GM23248 (cell line): ENCODE results near the gene KHDC4. TPM values are rescaled to one million over a fixed set of nuclear protein-coding genes. Genes with fewer than 3 reads are reported as not detected.

Source experiments
- DNase-seq: peaks from one replicate; pipeline ENCODE4 v3.0.0-alpha.2; 2015
- H2AFZ ChIP-seq: fragments of 200-600 bp; sonication (generic); 2 replicates; pipeline ENCODE4 v1.6.1; 2016; ENCODE audit warnings: antibody characterized with exemption
- H3F3A ChIP-seq: fragments of 200-600 bp; sonication (generic); 2 replicates; pipeline ENCODE4 v1.6.1; 2016; ENCODE audit warnings: mild to moderate bottlenecking, antibody characterized with exemption, mixed run types; ENCODE audit not compliant: insufficient read depth
- H3K27ac ChIP-seq: fragments of 200-600 bp; sonication (generic); 2 replicates; pipeline ENCODE4 v1.5.1; 2016; ENCODE audit warnings: mild to moderate bottlenecking
- H3K27me3 ChIP-seq: fragments of 200-600 bp; sonication (generic); replicated peaks from 2 replicates; pipeline ENCODE4 v1.6.1; 2016; ENCODE audit warnings: mild to moderate bottlenecking; ENCODE audit not compliant: insufficient read depth
- H3K36me3 ChIP-seq: fragments of 200-600 bp; sonication (generic); 2 replicates; pipeline ENCODE4 v1.6.1; 2016; ENCODE audit warnings: low read depth, mild to moderate bottlenecking
- H3K4me1 ChIP-seq: fragments of 200-600 bp; sonication (generic); 2 replicates; pipeline ENCODE4 v1.6.1; 2016; ENCODE audit warnings: mild to moderate bottlenecking; ENCODE audit not compliant: insufficient read depth
- H3K4me2 ChIP-seq: fragments of 200-600 bp; sonication (generic); one replicate; pipeline ENCODE4 v1.6.1; 2016; ENCODE audit warnings: mild to moderate bottlenecking; ENCODE audit not compliant: unreplicated experiment
- H3K4me3 ChIP-seq: fragments of 200-600 bp; sonication (generic); 2 replicates; pipeline ENCODE4 v1.5.1; 2016; ENCODE audit warnings: mild to moderate bottlenecking
- H3K79me2 ChIP-seq: fragments of 200-600 bp; sonication (generic); 2 replicates; pipeline ENCODE4 v1.6.1; 2016; ENCODE audit warnings: mild to moderate bottlenecking; ENCODE audit not compliant: insufficient read depth
- H3K9ac ChIP-seq: fragments of 200-600 bp; sonication (generic); 2 replicates; pipeline ENCODE4 v1.6.1; 2016; ENCODE audit warnings: mild to moderate bottlenecking
- H3K9me2 ChIP-seq: fragments of 200-600 bp; sonication (generic); 2 replicates; pipeline ENCODE4 v1.6.1; 2016; ENCODE audit warnings: mixed run types, mild to moderate bottlenecking, moderate library complexity; ENCODE audit not compliant: insufficient read depth
- H3K9me3 ChIP-seq: fragments of 200-600 bp; sonication (generic); one replicate; pipeline ENCODE4 v1.6.1; 2017; ENCODE audit warnings: low read depth
- H4K20me1 ChIP-seq: fragments of 200-600 bp; sonication (generic); 2 replicates; pipeline ENCODE4 v1.6.0; 2016; ENCODE audit not compliant: insufficient read depth
- EZH2 ChIP-seq: fragments of 200-600 bp; sonication (generic); IDR thresholded peaks from 2 replicates; pipeline ENCODE4 v1.6.1; 2018; ENCODE audit warnings: antibody characterized with exemption, mild to moderate bottlenecking; ENCODE audit not compliant: insufficient read depth, poor library complexity, severe bottlenecking
- EZH2phosphoT487 ChIP-seq: fragments of 200-600 bp; sonication (generic); IDR thresholded peaks from 2 replicates; pipeline ENCODE4 v1.6.1; 2018; ENCODE audit warnings: antibody characterized with exemption, moderate library complexity, mild to moderate bottlenecking, low read depth; ENCODE audit not compliant: insufficient read depth
- WGBS, 2 experiments: methylation state at CpG; one replicate each; pipeline ENCODE4 v1.1.6; 2015 to 2017; ENCODE audit warnings: low lambda C conversion rate in 2 of 2, low coverage in 1 of 2; ENCODE audit errors: missing lambda C conversion rate in 2 of 2; 5-methylcytosine and 5-hydroxymethylcytosine counted together
- in situ Hi-C: fragments of 300-500 bp; cut with MboI; formaldehyde crosslinking; loops from 2 replicates; pipeline ENCODE4 v1.15.0; 2020
- polyA plus RNA-seq: library from polyadenylated mRNA; unstranded; fragments of >200 nt; fragmentation: Nextera tagmentation; extraction: Ambion mirVana; gene quantifications from 2 replicates; pipeline ENCODE4 v1.2.1, GENCODE V29; 2016
- total RNA-seq: library from RNA; depleted of rRNA; stranded (reverse); fragments of >200 nt; shearing (Covaris generic); gene quantifications from 2 replicates; pipeline ENCODE4 v1.2.3, GENCODE V29; 2014

Gene KHDC4
- total and polyA plus RNA-seq, 2 experiments from 2014 or later = 24.2 to 27.8 TPM

DNA sequence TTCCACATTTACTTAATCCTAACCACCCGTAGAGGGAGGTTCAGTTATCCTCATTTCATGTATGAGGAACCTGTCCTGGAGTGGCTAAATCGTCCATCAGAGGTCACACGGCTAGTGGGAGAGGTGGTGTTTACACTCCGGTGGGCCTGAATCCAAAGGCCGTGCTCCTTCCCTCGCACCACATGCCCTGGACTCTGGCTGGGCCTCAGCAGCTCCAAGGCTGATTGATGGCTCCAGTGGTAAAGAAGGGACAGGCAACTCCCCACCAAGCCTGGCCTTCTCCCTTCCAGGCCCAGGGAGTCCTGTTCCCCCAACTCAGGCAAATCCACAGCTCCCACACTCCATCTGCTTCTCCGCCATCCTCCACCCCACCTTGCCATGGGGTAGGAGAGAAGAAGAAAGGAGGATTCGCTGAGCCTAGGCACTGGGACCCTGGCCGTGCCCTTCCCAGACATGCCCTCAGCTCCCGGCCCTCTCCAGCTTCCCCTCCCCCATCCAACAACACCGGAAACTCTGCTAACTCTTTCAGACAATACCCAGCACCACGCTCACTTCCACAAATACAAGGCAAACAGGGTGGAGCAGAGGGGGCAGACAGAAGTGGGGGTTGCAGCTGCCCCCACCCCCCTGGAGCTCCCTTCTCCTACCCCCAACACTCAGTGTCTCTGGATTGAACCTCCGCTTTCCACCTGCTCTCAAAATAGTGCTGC lies 33.3 kb upstream of the KHDC4 start:
- H2AFZ ChIP-seq = no peak overlapping the region
- no peak for TF ChIP-seq EZH2
- TF ChIP-seq EZH2phosphoT487 = no peak
- H3K4me1 ChIP-seq = peaks cover 36% of the 10 kb centered on the region
- no peaks in the 10 kb centered on the region for H3K27me3 ChIP-seq
- peaks cover 51% of the 10 kb centered on the region for H3K36me3 ChIP-seq
- no peaks in the 10 kb centered on the region for H4K20me1 ChIP-seq
- no peaks in the 10 kb centered on the region for H3K9me3 ChIP-seq
- peak overlapping the region; percentile 78; the same call in 1 of the 2 replicates for H3K9ac ChIP-seq
- peaks cover 48% of the 10 kb centered on the region for H3F3A ChIP-seq
- 79 to 81% methylated on average over 13 of the region's 13 CpGs for WGBS, 2 experiments
- H3K4me3 ChIP-seq = no peak overlapping the region
- in situ Hi-C loops = no loop called here
- no peak overlapping the region for H3K4me2 ChIP-seq
- 0 out of 2 replicates have a peak overlapping the region, but pooled peaks have one; percentile 12 for H3K27ac ChIP-seq
- H3K9me2 ChIP-seq = no peaks in the 10 kb centered on the region
- DNase-seq = no peak
- peaks cover 85% of the 10 kb centered on the region for H3K79me2 ChIP-seq

- H3K27me3 ChIP-seq = no peaks in the 10 kb centered on the region
- DNase-seq = no peak
- in situ Hi-C loops = no loop called here
- WGBS, 2 experiments = 77 to 85% methylated on average over 6 to 7 of the region's 7 CpGs
- H3K36me3 ChIP-seq = peaks cover 50% of the 10 kb centered on the region
- no peaks in the 10 kb centered on the region for H3K9me2 ChIP-seq
- H3K4me2 ChIP-seq = no peak overlapping the region
- TF ChIP-seq EZH2phosphoT487 = no peak
- no peak for TF ChIP-seq EZH2
- H3K27ac ChIP-seq = no peak overlapping the region
- peaks cover 37% of the 10 kb centered on the region for H3K4me1 ChIP-seq
- H4K20me1 ChIP-seq = no peaks in the 10 kb centered on the region
- H3K4me3 ChIP-seq = no peak overlapping the region
- H2AFZ ChIP-seq = no peak overlapping the region
- peaks cover 77% of the 10 kb centered on the region for H3K79me2 ChIP-seq
- H3K9me3 ChIP-seq = no peaks in the 10 kb centered on the region
- peak overlapping the region; percentile 78; the same call in 1 of the 2 replicates for H3K9ac ChIP-seq
- peaks cover 45% of the 10 kb centered on the region for H3F3A ChIP-seq
Measured at GRCh38 chr1:155966750-155967149, 32.5 kb upstream of the KHDC4 start.

DNA sequence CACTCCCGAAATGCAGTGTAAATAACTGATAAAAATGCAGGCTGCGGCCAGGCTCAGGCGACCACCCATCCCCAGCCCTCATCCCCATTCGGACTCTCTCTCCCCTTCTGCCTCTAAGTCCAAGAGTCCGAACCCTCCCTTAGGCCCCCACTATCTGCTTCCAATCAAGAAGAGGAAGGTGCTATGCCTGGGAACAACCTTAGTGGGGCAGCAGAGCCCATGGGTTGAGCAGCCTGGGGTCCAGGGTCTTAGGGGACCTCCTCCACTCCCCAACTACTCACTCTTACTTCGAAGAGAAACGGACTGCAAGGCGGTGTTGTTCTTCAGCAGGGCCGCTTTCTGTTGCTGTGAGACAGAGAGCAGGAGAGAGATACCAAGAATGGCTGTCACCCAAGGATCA lies 31.9 kb upstream of the KHDC4 start:
- H3K9ac ChIP-seq = no peak overlapping the region
- H3F3A ChIP-seq = peaks cover 43% of the 10 kb centered on the region
- no peak overlapping the region for H3K27ac ChIP-seq
- no peak for DNase-seq
- H3K9me3 ChIP-seq = no peaks in the 10 kb centered on the region
- no peak for TF ChIP-seq EZH2phosphoT487
- no peak for TF ChIP-seq EZH2
- H3K27me3 ChIP-seq = no peaks in the 10 kb centered on the region
- no peak overlapping the region for H3K4me3 ChIP-seq
- H3K36me3 ChIP-seq = peaks cover 55% of the 10 kb centered on the region
- WGBS, 2 experiments = 86 to 91% methylated on average over 9 of the region's 9 CpGs
- peaks cover 77% of the 10 kb centered on the region for H3K79me2 ChIP-seq
- in situ Hi-C loops = no loop called here
- H2AFZ ChIP-seq = no peak overlapping the region
- no peaks in the 10 kb centered on the region for H3K9me2 ChIP-seq
- no peak overlapping the region for H3K4me2 ChIP-seq
- H3K4me1 ChIP-seq = peaks cover 42% of the 10 kb centered on the region
- H4K20me1 ChIP-seq = no peaks in the 10 kb centered on the region

DNA sequence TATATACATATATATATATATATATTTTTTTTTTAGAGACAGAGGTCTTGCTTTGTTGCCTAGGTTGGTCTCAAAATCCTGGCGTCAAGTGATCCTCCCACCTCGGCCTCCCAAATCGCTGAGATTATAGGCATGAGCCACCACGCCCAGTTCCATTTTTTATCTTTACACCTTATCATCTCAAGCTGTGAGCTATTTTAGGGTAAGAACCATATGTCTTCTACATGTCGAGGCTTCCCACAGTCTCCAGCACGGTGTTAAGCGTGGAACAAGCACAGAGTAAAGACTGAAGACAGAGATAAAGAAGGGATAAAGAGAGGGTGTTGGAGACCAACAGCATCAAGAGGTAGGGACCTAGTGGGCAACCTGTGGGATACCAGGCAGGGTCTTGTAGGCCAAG lies 30.0 kb upstream of the KHDC4 start:
- TF ChIP-seq EZH2phosphoT487 = no peak
- WGBS, 2 experiments = 83 to 93% methylated on average over 7 of the region's 7 CpGs
- 0 out of 2 replicates have a peak overlapping the region, but pooled peaks have one; percentile 22 for H3K27ac ChIP-seq
- no peaks in the 10 kb centered on the region for H3K27me3 ChIP-seq
- H4K20me1 ChIP-seq = no peaks in the 10 kb centered on the region
- no peak overlapping the region for H3K4me2 ChIP-seq
- no peak overlapping the region for H3K4me3 ChIP-seq
- no peak for DNase-seq
- H3K9me3 ChIP-seq = no peaks in the 10 kb centered on the region
- peaks cover 34% of the 10 kb centered on the region for H3K4me1 ChIP-seq
- H3K9me2 ChIP-seq = no peaks in the 10 kb centered on the region
- peaks cover 77% of the 10 kb centered on the region for H3K79me2 ChIP-seq
- H2AFZ ChIP-seq = no peak overlapping the region
- in situ Hi-C loops = no loop called here
- no peak overlapping the region for H3K9ac ChIP-seq
- H3K36me3 ChIP-seq = peaks cover 70% of the 10 kb centered on the region
- H3F3A ChIP-seq = peaks cover 52% of the 10 kb centered on the region
